ENCODE results near the gene GLRA1. TPM values are rescaled to one million over a fixed set of nuclear protein-coding genes. Genes with fewer than 3 reads are reported as not detected.
A peak's percentile ranks its signal among the peaks of the same experiment; 100 is the strongest.
"Not testable (repeated sequence)": the region's sequence is repeated elsewhere in the genome, so short reads cannot be mapped to it uniquely, and the experiment has no call there.

The GLRA1 gene
- total RNA-seq, 1 donor from 2014 or later, result not detected

DNA sequence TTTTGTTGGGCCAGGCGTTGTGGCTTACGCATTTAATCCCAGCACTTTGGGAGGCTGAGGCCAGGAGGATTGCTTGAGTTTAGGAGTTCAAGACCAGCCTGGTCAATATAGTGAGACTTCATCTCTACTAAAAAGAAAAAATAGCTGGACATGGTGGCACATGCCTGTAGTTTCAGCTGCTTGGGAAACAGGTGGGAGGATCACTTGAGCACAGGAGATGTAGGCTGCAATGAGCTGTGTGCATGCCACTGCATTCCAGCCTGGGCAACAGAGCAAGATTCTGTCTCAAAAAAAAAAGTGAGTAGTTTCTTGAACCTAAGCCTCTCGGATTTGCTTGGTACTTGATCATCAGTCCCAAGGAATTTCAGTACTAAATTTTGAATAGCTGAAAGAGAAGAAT, 126.0 kb downstream of the GLRA1 start:
- Mint-ChIP-seq H3K4me1 (ENCODE audit: low read depth) (peaks cover 25% of the 10 kb centered on the region), H3K4me3 (ENCODE audit: low read depth) (no peak overlapping the region), H3K27me3 (ENCODE audit: low read depth) (no peaks in the 10 kb centered on the region), H3K27ac (no peak overlapping the region), H3K36me3 (ENCODE audit: low read depth) (peaks cover 75% of the 10 kb centered on the region), H3K9me3 (no peaks in the 10 kb centered on the region)
- no peak for DNase-seq (ENCODE audit: low spot score)
- intact Hi-C loops (cut with micrococcal nuclease), result no loop called here

GRCh38 chr5:151795426-151795825, 129.2 kb downstream of the GLRA1 start:
- Mint-ChIP-seq H3K27ac (no peak overlapping the region), H3K9me3 (no peaks in the 10 kb centered on the region), H3K36me3 (ENCODE audit: low read depth) (peaks cover 86% of the 10 kb centered on the region), H3K4me3 (ENCODE audit: low read depth) (no peak overlapping the region), H3K4me1 (ENCODE audit: low read depth) (peaks cover 23% of the 10 kb centered on the region), H3K27me3 (ENCODE audit: low read depth) (no peaks in the 10 kb centered on the region)
- intact Hi-C loops (cut with micrococcal nuclease), result no loop called here
- DNase-seq (ENCODE audit: low spot score), result no peak

GRCh38 chr5:151793358-151793757, 131.3 kb downstream of the GLRA1 start:
- H3K27ac Mint-ChIP-seq, result no peak overlapping the region
- intact Hi-C loops (cut with micrococcal nuclease), result no loop called here
- no peak for DNase-seq (ENCODE audit: low spot score)
- peaks cover 19% of the 10 kb centered on the region for H3K4me1 Mint-ChIP-seq (ENCODE audit: low read depth)
- no peaks in the 10 kb centered on the region for H3K9me3 Mint-ChIP-seq
- no peak overlapping the region for H3K4me3 Mint-ChIP-seq (ENCODE audit: low read depth)
- H3K27me3 Mint-ChIP-seq (ENCODE audit: low read depth), result no peaks in the 10 kb centered on the region
- H3K36me3 Mint-ChIP-seq (ENCODE audit: low read depth), result peaks cover 85% of the 10 kb centered on the region

DNA sequence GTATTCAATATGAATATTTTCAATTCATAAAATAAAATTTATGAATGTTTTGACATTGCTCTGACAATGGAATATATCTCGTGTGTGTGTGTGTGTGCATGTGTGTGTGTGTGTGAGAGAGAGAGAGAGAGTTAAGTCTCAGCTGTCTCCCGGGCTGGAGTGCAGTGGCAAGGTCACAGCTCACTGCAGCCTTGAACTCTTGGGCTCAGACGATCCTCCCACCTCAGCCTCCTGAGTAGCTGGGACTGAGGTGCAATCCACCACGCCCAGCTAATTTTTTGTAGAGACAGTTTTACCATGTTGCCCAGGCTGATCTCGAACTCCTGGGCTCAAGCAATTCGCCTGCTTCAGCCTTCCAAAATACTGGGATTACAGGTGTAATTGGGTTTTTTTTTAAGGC, 136.8 kb downstream of the GLRA1 start:
- H3K4me1 Mint-ChIP-seq (ENCODE audit: low read depth), result peaks cover 13% of the 10 kb centered on the region
- H3K36me3 Mint-ChIP-seq (ENCODE audit: low read depth), result peaks cover 67% of the 10 kb centered on the region
- no peaks in the 10 kb centered on the region for H3K27me3 Mint-ChIP-seq (ENCODE audit: low read depth)
- intact Hi-C loops (cut with micrococcal nuclease), result no loop called here
- DNase-seq (ENCODE audit: low spot score), result no peak
- H3K27ac Mint-ChIP-seq, result no peak overlapping the region
- H3K4me3 Mint-ChIP-seq (ENCODE audit: low read depth), result no peak overlapping the region
- H3K9me3 Mint-ChIP-seq, result no peaks in the 10 kb centered on the region

GRCh38 chr5:151786468-151786867, 138.2 kb downstream of the GLRA1 start:
- Mint-ChIP-seq H3K36me3 (ENCODE audit: low read depth) (peaks cover 54% of the 10 kb centered on the region), H3K27me3 (ENCODE audit: low read depth) (no peaks in the 10 kb centered on the region), H3K4me1 (ENCODE audit: low read depth) (peaks cover 21% of the 10 kb centered on the region), H3K4me3 (ENCODE audit: low read depth) (no peak overlapping the region), H3K9me3 (no peaks in the 10 kb centered on the region), H3K27ac (no peak overlapping the region)
- no peak for DNase-seq (ENCODE audit: low spot score)
- intact Hi-C loops (cut with micrococcal nuclease), result no loop called here

GRCh38 chr5:151784141-151784540, 140.5 kb downstream of the GLRA1 start:
- H3K36me3 Mint-ChIP-seq (ENCODE audit: low read depth), result peaks cover 43% of the 10 kb centered on the region
- no peaks in the 10 kb centered on the region for H3K27me3 Mint-ChIP-seq (ENCODE audit: low read depth)
- H3K4me1 Mint-ChIP-seq (ENCODE audit: low read depth), result peaks cover 37% of the 10 kb centered on the region
- intact Hi-C loops (cut with micrococcal nuclease), result no loop called here
- H3K9me3 Mint-ChIP-seq, result no peaks in the 10 kb centered on the region
- no peak overlapping the region for H3K4me3 Mint-ChIP-seq (ENCODE audit: low read depth)
- DNase-seq (ENCODE audit: low spot score), result no peak
- no peak overlapping the region for H3K27ac Mint-ChIP-seq

DNA sequence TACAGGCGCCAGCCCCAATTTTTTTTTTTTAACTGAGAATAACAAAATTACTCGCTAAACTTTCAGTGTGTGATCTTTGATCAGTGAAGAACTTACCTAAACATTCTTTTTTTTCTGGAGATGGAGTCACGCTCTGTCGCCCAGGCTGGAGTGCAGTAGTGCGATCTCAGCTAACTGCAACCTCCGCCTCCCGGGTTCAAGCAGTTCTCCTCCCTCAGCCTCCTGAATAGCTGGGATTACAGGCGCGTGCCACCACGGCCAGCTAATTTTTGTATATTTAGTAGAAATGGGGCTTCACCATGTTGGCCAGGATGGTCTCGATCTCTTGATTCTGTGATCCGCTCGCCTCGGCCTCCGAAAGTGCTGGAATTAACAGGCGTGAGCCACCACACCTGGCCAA, 141.0 kb downstream of the GLRA1 start:
- H3K9me3 Mint-ChIP-seq; H3K27ac Mint-ChIP-seq; intact Hi-C loops (cut with micrococcal nuclease); H3K27me3 Mint-ChIP-seq (ENCODE audit: low read depth); DNase-seq (ENCODE audit: low spot score); H3K4me3 Mint-ChIP-seq (ENCODE audit: low read depth): not testable (repeated sequence)
- H3K4me1 Mint-ChIP-seq (ENCODE audit: low read depth), result peaks cover 40% of the 10 kb centered on the region
- peaks cover 44% of the 10 kb centered on the region for H3K36me3 Mint-ChIP-seq (ENCODE audit: low read depth)

- DNase-seq (ENCODE audit: low spot score), result no peak
- intact Hi-C loops (cut with micrococcal nuclease), result no loop called here
- Mint-ChIP-seq H3K9me3 (no peaks in the 10 kb centered on the region), H3K27me3 (ENCODE audit: low read depth) (no peaks in the 10 kb centered on the region), H3K36me3 (ENCODE audit: low read depth) (peaks cover 51% of the 10 kb centered on the region), H3K4me1 (ENCODE audit: low read depth) (peaks cover 51% of the 10 kb centered on the region), H3K27ac (peak overlapping the region; percentile 33), H3K4me3 (ENCODE audit: low read depth) (no peak overlapping the region)
These were observed 143.4 kb downstream of the GLRA1 start for GRCh38 chr5:151781201-151781600.

DNA sequence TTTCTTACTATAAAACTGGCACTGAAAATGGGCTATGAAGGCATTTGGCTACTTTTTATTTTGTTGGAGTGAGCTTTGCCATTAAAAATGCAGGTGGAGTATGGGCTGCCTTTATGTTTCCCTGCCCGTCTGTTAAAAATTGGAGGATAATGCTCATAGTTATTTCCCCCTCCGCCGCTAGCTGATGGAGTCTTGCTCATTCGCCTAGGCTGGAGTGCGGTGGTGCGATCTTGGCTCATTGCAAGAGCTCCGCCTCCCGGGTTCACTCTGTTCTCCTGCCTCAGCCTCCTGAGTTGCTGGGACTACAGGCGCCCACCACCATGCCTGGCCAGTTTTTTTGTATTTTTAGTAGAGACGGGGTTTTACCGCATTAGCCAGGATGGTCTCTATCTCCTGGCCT, 144.3 kb downstream of the GLRA1 start:
- Mint-ChIP-seq H3K9me3 (no peaks in the 10 kb centered on the region), H3K27me3 (ENCODE audit: low read depth) (no peaks in the 10 kb centered on the region), H3K4me1 (ENCODE audit: low read depth) (peaks cover 52% of the 10 kb centered on the region), H3K27ac (no peak overlapping the region), H3K4me3 (ENCODE audit: low read depth) (no peak overlapping the region), H3K36me3 (ENCODE audit: low read depth) (peaks cover 51% of the 10 kb centered on the region)
- DNase-seq (ENCODE audit: low spot score), result no peak
- intact Hi-C loops (cut with micrococcal nuclease), result no loop called here

DNA sequence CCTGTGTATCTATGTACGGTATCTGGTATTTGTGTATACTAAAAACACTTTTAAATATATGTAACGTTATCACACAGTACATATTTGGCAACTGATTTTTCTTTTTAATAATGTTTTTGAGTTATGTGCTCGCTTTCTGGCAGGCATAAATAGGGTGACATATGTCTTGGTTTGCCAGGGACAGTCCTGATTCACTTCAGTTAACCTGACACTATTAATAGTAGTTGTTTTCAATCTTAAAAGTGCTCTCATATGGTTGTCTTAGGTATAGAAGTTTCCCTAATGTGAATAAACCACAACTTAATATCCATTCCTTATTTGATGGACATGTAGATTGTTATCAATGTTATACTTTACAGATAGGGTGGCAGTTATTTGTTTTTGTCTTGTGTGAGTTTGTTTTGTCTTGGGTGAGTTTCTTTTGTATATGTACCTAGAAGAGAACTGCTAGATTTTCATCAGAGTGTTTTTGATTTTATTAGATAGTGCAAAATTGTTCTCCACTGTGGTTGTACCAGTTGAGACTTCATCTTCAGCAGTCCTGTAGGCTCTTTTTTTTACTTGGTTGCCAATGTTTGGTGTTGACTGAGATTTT, 145.0 kb downstream of the GLRA1 start:
- DNase-seq (ENCODE audit: low spot score), result no peak
- Mint-ChIP-seq H3K4me3 (ENCODE audit: low read depth) (no peak overlapping the region), H3K36me3 (ENCODE audit: low read depth) (peaks cover 54% of the 10 kb centered on the region), H3K4me1 (ENCODE audit: low read depth) (peaks cover 57% of the 10 kb centered on the region), H3K9me3 (no peaks in the 10 kb centered on the region), H3K27ac (peak overlapping the region; percentile 44), H3K27me3 (ENCODE audit: low read depth) (no peaks in the 10 kb centered on the region)
- intact Hi-C loops (cut with micrococcal nuclease), result loop anchor here (10.0 kb wide), 3 partner anchors 695 to 1425 kb away; partner anchors contain the start of genes TCOF1 and TNIP1

- Mint-ChIP-seq H3K4me1 (ENCODE audit: low read depth) (peaks cover 54% of the 10 kb centered on the region), H3K27ac (no peak overlapping the region), H3K36me3 (ENCODE audit: low read depth) (peaks cover 71% of the 10 kb centered on the region), H3K4me3 (ENCODE audit: low read depth) (peak overlapping the region; percentile 54), H3K27me3 (ENCODE audit: low read depth) (no peaks in the 10 kb centered on the region), H3K9me3 (no peaks in the 10 kb centered on the region)
- DNase-seq (ENCODE audit: low spot score), result no peak
- intact Hi-C loops (cut with micrococcal nuclease), result loop anchor here (10.0 kb wide), 3 partner anchors 690 to 1420 kb away; partner anchors contain the start of genes TCOF1 and TNIP1
These were observed 149.5 kb downstream of the GLRA1 start for GRCh38 chr5:151775025-151775606.

DNA sequence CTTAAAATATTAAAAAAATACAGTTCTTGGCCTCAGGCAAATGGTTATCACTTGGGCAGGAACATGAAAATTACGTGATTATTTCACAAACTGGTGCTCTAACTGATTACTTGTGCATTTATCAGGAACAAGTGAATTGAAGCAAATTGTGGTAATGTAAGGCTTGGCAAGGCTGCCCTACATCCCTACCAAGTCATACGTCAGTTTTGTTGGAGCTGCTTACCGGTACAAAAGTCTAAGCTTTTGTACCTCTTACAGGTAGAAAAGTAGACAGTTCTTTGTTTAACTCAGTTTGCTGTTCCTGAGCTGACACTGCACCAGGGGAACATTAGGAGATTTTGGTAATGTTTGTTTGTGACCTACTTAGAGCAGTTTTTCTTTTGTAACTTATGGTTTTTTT, 150.7 kb downstream of the GLRA1 start:
- H3K4me1 Mint-ChIP-seq (ENCODE audit: low read depth), result peaks cover 44% of the 10 kb centered on the region
- no peak for DNase-seq (ENCODE audit: low spot score)
- H3K4me3 Mint-ChIP-seq (ENCODE audit: low read depth), result peak overlapping the region; percentile 93
- no peak overlapping the region for H3K27ac Mint-ChIP-seq
- peaks cover 61% of the 10 kb centered on the region for H3K36me3 Mint-ChIP-seq (ENCODE audit: low read depth)
- intact Hi-C loops (cut with micrococcal nuclease), result loop anchor here (10.0 kb wide), 3 partner anchors 689 to 1419 kb away; partner anchors contain the start of genes TCOF1 and TNIP1
- H3K27me3 Mint-ChIP-seq (ENCODE audit: low read depth), result no peaks in the 10 kb centered on the region
- no peaks in the 10 kb centered on the region for H3K9me3 Mint-ChIP-seq

DNA sequence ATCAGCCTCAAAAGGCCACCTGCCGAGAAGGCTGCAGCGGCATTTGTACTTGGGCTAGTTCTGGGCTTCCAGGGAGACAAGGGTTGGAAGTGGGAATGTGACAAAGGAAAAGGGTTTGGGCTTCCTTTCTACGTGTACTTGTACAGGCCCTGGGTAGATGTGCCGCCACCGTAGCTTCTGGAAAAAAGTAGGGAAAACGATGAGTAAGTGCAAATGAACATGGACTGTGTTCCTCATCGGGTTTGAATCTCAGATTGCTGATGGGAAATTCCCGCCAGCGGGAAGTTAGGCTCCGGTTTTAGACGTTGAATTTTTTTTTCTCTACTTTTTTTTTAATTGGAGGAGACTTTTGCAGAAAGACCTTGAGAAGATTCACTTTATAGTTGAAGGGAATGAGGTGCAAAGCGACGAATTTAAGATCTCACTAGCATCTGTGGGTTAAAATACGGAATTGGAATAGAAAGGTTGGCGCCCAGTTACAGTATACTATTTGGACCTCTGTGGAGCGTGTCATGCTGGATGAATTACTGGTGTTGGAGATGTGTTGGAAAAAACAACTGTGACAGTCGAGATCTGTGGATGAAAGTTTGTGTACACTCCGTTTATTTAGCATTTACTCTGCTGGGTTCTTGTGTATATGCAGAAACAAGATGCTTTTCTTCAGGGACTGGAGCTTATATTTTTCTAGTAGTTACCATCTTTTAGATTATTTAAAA, 151.6 kb downstream of the GLRA1 start:
- no peak for DNase-seq (ENCODE audit: low spot score)
- intact Hi-C loops (cut with micrococcal nuclease), result loop anchor here (10.0 kb wide), 3 partner anchors 688 to 1418 kb away; partner anchors contain the start of genes TCOF1 and TNIP1
- H3K27me3 Mint-ChIP-seq (ENCODE audit: low read depth), result no peaks in the 10 kb centered on the region
- peaks cover 42% of the 10 kb centered on the region for H3K4me1 Mint-ChIP-seq (ENCODE audit: low read depth)
- H3K27ac Mint-ChIP-seq, result peak overlapping the region; percentile 76
- H3K4me3 Mint-ChIP-seq (ENCODE audit: low read depth), result peak overlapping the region; percentile 93
- H3K9me3 Mint-ChIP-seq, result no peaks in the 10 kb centered on the region
- H3K36me3 Mint-ChIP-seq (ENCODE audit: low read depth), result peaks cover 51% of the 10 kb centered on the region

Data from activated T-helper 2 cell treated with anti-CD3 and anti-CD28 coated beads, Interferon-gamma antibody, Interleukin-2, Interleukin-4, amounts not matched to agents 10 μg/mL and 5 μg/mL and 100 μg/mL, durations not matched to agents 14 hours and 24 hours and 36 hours (primary cell).